Breast epithelium (tissue), 4 donors: ENCODE results near the gene PRSS8. TPM values are rescaled to one million over a fixed set of nuclear protein-coding genes. Genes with fewer than 3 reads are reported as not detected.

Experiments used
- DNase-seq, 2 donors: peaks; one replicate each; pipeline ENCODE4 v3.0.0-alpha.2; 2019; ENCODE audit warnings: low spot score in 2 of 2
- H3K27ac ChIP-seq, 2 donors: fragments of 200-600 bp; sonication (generic) in 1 of 2; one replicate each; pipeline ENCODE4 v1.5.1; 2016 to 2019; ENCODE audit warnings: mild to moderate bottlenecking in 1 of 2
- H3K27me3 ChIP-seq, 2 donors: fragments of 200-600 bp; sonication (generic) in 1 of 2; one replicate each; pipeline versions ENCODE4 v1.5.1 to v1.6.0; 2017 to 2019; ENCODE audit warnings: control low read depth in 1 of 2, mild to moderate bottlenecking in 1 of 2
- H3K36me3 ChIP-seq: fragments of 200-600 bp; one replicate; pipeline ENCODE4 v1.5.1; 2019
- H3K4me1 ChIP-seq, 2 donors: fragments of 200-600 bp; sonication (generic); one replicate each; pipeline ENCODE4 v1.5.1; 2016 to 2019; ENCODE audit warnings: control low read depth in 1 of 2
- H3K4me3 ChIP-seq, 3 donors: fragments of 200-600 bp; sonication (generic); 1 replicate in 2 of 3; 2 replicates in 1 of 3; pipeline ENCODE4 v1.5.1; 2016 to 2019; ENCODE audit warnings: mild to moderate bottlenecking in 3 of 3, moderate library complexity in 2 of 3
- H3K9me3 ChIP-seq, 2 donors: fragments of 200-600 bp; sonication (generic) in 1 of 2; one replicate each; pipeline ENCODE4 v1.5.1; 2016 to 2019; ENCODE audit warnings: control low read depth in 1 of 2
- POLR2A ChIP-seq: fragments of 450-650 bp; IDR thresholded peaks from one replicate; pipeline ENCODE4 v1.6.1; 2016; ENCODE audit warnings: antibody characterized with exemption, mild to moderate bottlenecking, moderate library complexity
- POLR2AphosphoS5 ChIP-seq, 3 donors: sonication (generic); formaldehyde crosslinking; IDR thresholded peaks; one replicate each; pipeline ENCODE4 v1.6.1; 2017; ENCODE audit warnings: antibody characterized with exemption in 3 of 3
- intact Hi-C: fragments of 100-400 bp; cut with DNase I; formaldehyde crosslinking; loops from one replicate; pipeline ENCODE4 v1.15.1; 2023; ENCODE audit warnings: low total_unique reads
- total RNA-seq, 3 donors: library from RNA; depleted of rRNA; stranded (reverse); fragments of >200 nt; gene quantifications; one replicate each; pipeline ENCODE4 v1.1.0, GENCODE V29; 2016
- TF ChIP-seq, protein P1 (sequence below), 3 donors: fragments of 450-650 bp; IDR thresholded peaks; one replicate each; pipeline ENCODE4 v1.5.1; 2016 to 2017; ENCODE audit warnings: antibody characterized with exemption in 3 of 3, mild to moderate bottlenecking in 3 of 3, moderate library complexity in 3 of 3

PRSS8 gene
- total RNA-seq, 3 donors from 2014 or later = 23.6 to 54.4 TPM; not detected in 1

DNA sequence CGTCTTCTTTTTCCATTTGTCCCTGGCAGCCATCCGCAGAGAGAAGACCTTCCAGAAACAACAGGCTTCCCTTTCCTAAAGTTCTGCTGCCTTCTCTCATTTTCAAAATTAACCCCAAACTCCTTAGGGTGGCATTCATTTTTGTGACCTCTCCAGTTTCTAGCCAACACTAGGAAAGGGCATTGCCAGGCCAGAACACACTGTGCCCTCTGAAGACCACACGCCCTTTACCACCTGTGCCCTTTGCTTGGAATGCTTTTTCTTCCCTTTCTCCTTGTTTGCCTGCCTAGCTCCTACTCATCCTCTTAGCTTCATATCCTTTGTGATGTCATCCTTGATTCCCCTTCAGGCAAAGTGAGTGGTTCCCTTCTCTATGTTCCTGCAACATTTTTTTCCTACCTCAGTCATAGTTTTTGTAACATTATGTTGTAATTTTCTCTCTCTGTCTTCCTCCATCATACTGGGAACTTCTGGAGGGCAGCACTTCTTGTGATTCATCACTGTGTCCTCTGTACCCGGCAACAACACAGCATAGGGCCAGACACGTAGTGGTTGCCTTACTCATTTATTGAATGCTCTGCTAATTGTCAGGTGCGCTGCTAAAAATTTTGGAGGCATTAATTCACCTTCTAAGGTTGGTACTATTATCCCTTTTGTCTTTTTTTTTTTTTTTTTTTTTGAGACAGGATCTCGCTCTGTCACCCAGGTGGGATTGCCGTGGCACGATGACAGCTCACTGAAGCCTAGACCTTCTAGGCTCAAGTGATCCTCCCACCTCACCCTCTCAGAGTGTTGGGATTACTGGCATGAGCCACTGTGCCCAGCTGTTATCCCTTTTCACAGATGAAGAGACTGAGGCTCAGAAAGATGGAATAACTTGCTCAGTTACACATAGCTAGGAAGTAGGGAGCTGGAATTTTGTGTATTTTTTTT is 17.0 kb downstream of the PRSS8 start:
- no peak for DNase-seq
- Histone ChIP-seq H3K4me3 (peak overlapping the region; percentile 67 to 88 (median 78)), H3K9me3 (no peaks in the 10 kb centered on the region), H3K36me3 (peaks cover 5% of the 10 kb centered on the region), H3K4me1 (peaks cover 0 to 5% of the 10 kb centered on the region in 2 donors), H3K27ac (peak overlapping the region; percentile 95 to 99), H3K27me3 (no peaks in the 10 kb centered on the region)
- intact Hi-C loops = no loop called here
- TF ChIP-seq, protein P1, sequence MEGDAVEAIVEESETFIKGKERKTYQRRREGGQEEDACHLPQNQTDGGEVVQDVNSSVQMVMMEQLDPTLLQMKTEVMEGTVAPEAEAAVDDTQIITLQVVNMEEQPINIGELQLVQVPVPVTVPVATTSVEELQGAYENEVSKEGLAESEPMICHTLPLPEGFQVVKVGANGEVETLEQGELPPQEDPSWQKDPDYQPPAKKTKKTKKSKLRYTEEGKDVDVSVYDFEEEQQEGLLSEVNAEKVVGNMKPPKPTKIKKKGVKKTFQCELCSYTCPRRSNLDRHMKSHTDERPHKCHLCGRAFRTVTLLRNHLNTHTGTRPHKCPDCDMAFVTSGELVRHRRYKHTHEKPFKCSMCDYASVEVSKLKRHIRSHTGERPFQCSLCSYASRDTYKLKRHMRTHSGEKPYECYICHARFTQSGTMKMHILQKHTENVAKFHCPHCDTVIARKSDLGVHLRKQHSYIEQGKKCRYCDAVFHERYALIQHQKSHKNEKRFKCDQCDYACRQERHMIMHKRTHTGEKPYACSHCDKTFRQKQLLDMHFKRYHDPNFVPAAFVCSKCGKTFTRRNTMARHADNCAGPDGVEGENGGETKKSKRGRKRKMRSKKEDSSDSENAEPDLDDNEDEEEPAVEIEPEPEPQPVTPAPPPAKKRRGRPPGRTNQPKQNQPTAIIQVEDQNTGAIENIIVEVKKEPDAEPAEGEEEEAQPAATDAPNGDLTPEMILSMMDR (IDR thresholded peaks at IDR 0.05) = no peak
- TF ChIP-seq POLR2AphosphoS5 (IDR thresholded peaks at IDR 0.05) = peak in 2 of 3 donors; percentile 13 to 56
- TF ChIP-seq POLR2A = no peak

- H3K4me1 ChIP-seq = peaks cover 0 to 5% of the 10 kb centered on the region in 2 donors
- H3K36me3 ChIP-seq = peaks cover 5% of the 10 kb centered on the region
- H3K9me3 ChIP-seq = no peaks in the 10 kb centered on the region
- no peaks in the 10 kb centered on the region for H3K27me3 ChIP-seq
- H3K4me3 ChIP-seq = peak within 1 kb of the TSS; percentile 67 to 88 (median 78)
- intact Hi-C loops = no loop called here
- peak; percentile 71 for TF ChIP-seq POLR2A
- peak; percentile 95 to 98 (median 96) for TF ChIP-seq POLR2AphosphoS5 (IDR thresholded peaks at IDR 0.05)
- TF ChIP-seq, protein P1 (IDR thresholded peaks at IDR 0.05) = no peak
- peak within 1 kb of the TSS; percentile 95 to 99 for H3K27ac ChIP-seq
- peak; percentile 98 to 99 for DNase-seq
These were observed 17.9 kb downstream of the PRSS8 start, which contains the start of gene KAT8 for GRCh38 chr16:31117384-31118222. KAT8 (plus strand) TSS chr16:31117664; CDS start chr16:31117682, 18 bp downstream.

DNA sequence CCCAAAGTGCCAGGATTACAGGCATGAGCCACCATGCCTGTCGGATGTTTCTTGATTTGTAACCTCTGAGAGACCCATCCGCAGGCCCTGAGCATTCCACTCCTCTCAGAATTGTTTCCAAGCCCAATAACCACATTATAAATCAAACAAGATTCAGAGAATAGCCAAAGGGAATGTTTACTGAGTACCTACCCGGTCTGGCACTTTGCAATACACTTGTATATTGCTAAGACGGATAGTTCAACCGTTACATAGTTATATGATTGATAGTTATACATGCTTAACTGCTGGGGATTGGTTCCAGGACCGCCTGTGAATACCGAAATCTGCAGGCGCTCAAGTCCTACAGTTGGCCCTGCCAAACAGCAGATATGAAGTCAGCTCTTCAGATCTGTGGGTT is 21.1 kb downstream of the PRSS8 start:
- Histone ChIP-seq H3K9me3 (no peaks in the 10 kb centered on the region), H3K4me3 (no peak overlapping the region), H3K36me3 (peaks cover 4% of the 10 kb centered on the region), H3K4me1 (peaks cover 0 to 5% of the 10 kb centered on the region in 2 donors), H3K27ac (peak overlapping the region; percentile 52 to 72), H3K27me3 (no peaks in the 10 kb centered on the region)
- TF ChIP-seq, protein P1 (IDR thresholded peaks at IDR 0.05) = no peak
- no peak for TF ChIP-seq POLR2A
- TF ChIP-seq POLR2AphosphoS5 (IDR thresholded peaks at IDR 0.05) = no peak
- intact Hi-C loops = no loop called here
- DNase-seq = no peak

- no peak for DNase-seq
- peaks cover 4% of the 10 kb centered on the region for H3K36me3 ChIP-seq
- TF ChIP-seq, protein P1 (IDR thresholded peaks at IDR 0.05) = no peak
- no peak for TF ChIP-seq POLR2A
- no peak for TF ChIP-seq POLR2AphosphoS5 (IDR thresholded peaks at IDR 0.05)
- no peaks in the 10 kb centered on the region for H3K9me3 ChIP-seq
- H3K27me3 ChIP-seq = no peaks in the 10 kb centered on the region
- no peak overlapping the region for H3K4me3 ChIP-seq
- no peaks in the 10 kb centered on the region for H3K4me1 ChIP-seq
- intact Hi-C loops = no loop called here
- peak overlapping the region; percentile 52 to 72 for H3K27ac ChIP-seq
These were observed 22.1 kb downstream of the PRSS8 start for GRCh38 chr16:31113121-31114120.
